Measurements from ENCODE around the gene TWSG1. TPM values are rescaled to one million over a fixed set of nuclear protein-coding genes. Genes with fewer than 3 reads are reported as not detected.
"Not testable (repeated sequence)": the region's sequence is repeated elsewhere in the genome, so short reads cannot be mapped to it uniquely, and the experiment has no call there.

Gene TWSG1
- total RNA-seq, 1 donor from 2014 or later, result 4.8 TPM

DNA sequence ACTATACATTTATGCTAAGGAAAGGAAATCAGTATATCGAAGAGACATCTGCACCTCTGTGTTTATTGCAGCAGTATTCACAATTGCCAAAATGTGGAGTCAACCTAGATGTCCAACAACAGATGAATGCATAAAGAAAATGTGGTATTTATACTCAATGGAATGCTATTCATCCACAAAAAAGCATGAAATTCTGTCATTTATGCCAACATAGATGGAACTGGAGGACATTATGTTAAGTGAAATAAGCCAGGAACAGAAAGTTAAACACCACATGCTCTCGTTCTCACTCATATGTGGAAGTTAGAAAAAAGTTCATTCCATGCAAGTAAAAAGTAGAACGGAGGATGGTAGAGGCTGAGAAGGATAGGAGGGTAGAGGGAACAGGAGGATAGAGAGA lies 59.5 kb downstream of the TWSG1 start:
- no peak for ATAC-seq (ENCODE audit: low read depth)
- ChIA-PET CTCF (no interaction called here), POLR2A (no interaction called here)
- H3K27me3 Mint-ChIP-seq, result no peaks in the 10 kb centered on the region
- no peak for DNase-seq
- peaks cover 15% of the 10 kb centered on the region for H3K9me3 Mint-ChIP-seq
- no peak overlapping the region for H3K27ac Mint-ChIP-seq
- H3K4me1 Mint-ChIP-seq, result peaks cover 4% of the 10 kb centered on the region
- no peak for TF ChIP-seq CTCF (IDR thresholded peaks at IDR 0.05)
- peaks cover 24% of the 10 kb centered on the region for H3K36me3 Mint-ChIP-seq (ENCODE audit: low read depth)
- intact Hi-C loops (cut with micrococcal nuclease), result no loop called here
- H3K4me3 Mint-ChIP-seq, result no peak overlapping the region

DNA sequence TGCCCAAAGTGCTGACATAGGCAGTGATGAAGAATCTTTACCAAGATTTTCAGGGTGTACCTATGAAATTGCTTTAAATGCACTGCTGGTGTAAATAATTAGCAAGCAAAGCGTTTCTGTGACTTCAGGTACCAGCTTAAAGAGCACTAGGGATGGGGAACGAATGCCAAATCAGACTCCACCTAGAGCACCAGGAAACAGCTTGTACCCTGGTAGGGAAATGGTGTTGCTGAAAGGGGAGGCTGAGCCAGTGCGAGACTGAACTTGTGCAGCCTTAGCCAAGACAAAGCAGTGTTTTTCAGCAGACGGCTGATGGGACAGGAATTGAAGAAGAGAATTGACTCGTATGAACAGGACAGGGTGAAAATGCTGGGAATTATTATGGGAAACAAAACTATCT lies 65.6 kb downstream of the TWSG1 start:
- no peak for ATAC-seq (ENCODE audit: low read depth)
- TF ChIP-seq CTCF (IDR thresholded peaks at IDR 0.05), result no peak
- intact Hi-C loops (cut with micrococcal nuclease), result no loop called here
- ChIA-PET POLR2A (no interaction called here), CTCF (no interaction called here)
- Mint-ChIP-seq H3K9me3 (peaks cover 2% of the 10 kb centered on the region), H3K27me3 (no peaks in the 10 kb centered on the region), H3K27ac (no peak overlapping the region), H3K36me3 (ENCODE audit: low read depth) (peaks cover 16% of the 10 kb centered on the region), H3K4me3 (no peak overlapping the region), H3K4me1 (peaks cover 13% of the 10 kb centered on the region)
- no peak for DNase-seq

DNA sequence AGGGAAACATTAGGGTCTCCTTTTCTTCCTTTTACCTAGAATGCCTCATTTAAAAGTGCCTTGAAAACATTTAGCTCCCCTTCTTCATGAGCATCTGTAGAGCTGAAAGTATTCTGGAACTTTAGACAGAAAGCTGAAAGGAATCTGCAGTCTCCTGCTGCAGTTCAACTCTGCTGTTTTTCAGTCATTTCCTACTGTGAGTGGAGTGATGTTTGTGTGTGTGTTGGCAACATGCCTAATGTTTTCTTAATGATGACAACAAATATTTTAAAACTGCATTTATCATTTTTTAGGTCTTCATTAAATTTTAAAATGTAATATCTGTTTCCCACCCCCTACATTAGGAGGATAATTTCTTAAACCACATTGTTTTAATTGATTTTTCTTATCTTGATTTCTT lies 66.6 kb downstream of the TWSG1 start:
- intact Hi-C loops (cut with micrococcal nuclease), result no loop called here
- Mint-ChIP-seq H3K27me3 (no peaks in the 10 kb centered on the region), H3K4me3 (no peak overlapping the region), H3K36me3 (ENCODE audit: low read depth) (peaks cover 11% of the 10 kb centered on the region), H3K9me3 (peaks cover 2% of the 10 kb centered on the region), H3K27ac (no peak overlapping the region), H3K4me1 (peaks cover 17% of the 10 kb centered on the region)
- DNase-seq (no peak), ATAC-seq (ENCODE audit: low read depth) (no peak)
- CTCF ChIA-PET, result no interaction called here
- no peak for TF ChIP-seq CTCF (IDR thresholded peaks at IDR 0.05)
- POLR2A ChIA-PET, result no interaction called here

- H3K4me3 Mint-ChIP-seq; ATAC-seq (ENCODE audit: low read depth); H3K27me3 Mint-ChIP-seq; H3K36me3 Mint-ChIP-seq (ENCODE audit: low read depth); intact Hi-C loops (cut with micrococcal nuclease); CTCF ChIA-PET; POLR2A ChIA-PET; H3K27ac Mint-ChIP-seq; H3K9me3 Mint-ChIP-seq; DNase-seq: not testable (repeated sequence)
- H3K4me1 Mint-ChIP-seq, result peaks cover 17% of the 10 kb centered on the region
These were observed 67.9 kb downstream of the TWSG1 start for GRCh38 chr18:9402358-9403007.

GRCh38 chr18:9403795-9404564 lies 69.4 kb downstream of the TWSG1 start:
- H3K4me1 Mint-ChIP-seq, result peaks cover 17% of the 10 kb centered on the region
- ChIA-PET CTCF (interaction anchor here (0.6 kb wide), 1 partner anchor 257 kb away, joined by 3 read pairs; no protein-coding TSS in a partner anchor), POLR2A (no interaction called here)

More at GRCh38 chr18:9403795-9404564, 69.4 kb downstream of the TWSG1 start:
- intact Hi-C loops (cut with micrococcal nuclease), result loop anchor here (2.0 kb wide), 2 partner anchors 69 to 71 kb away; partner anchors contain the start of genes RALBP1 and TWSG1
- no peak for DNase-seq
- ATAC-seq (ENCODE audit: low read depth), result no peak
- peaks cover 4% of the 10 kb centered on the region for H3K36me3 Mint-ChIP-seq (ENCODE audit: low read depth)
- H3K4me3 Mint-ChIP-seq, result peak overlapping the region; percentile 86
- TF ChIP-seq CTCF (IDR thresholded peaks at IDR 0.05), result no peak
- peak overlapping the region; percentile 67 for H3K27ac Mint-ChIP-seq
- no peaks in the 10 kb centered on the region for H3K27me3 Mint-ChIP-seq
- peaks cover 2% of the 10 kb centered on the region for H3K9me3 Mint-ChIP-seq

All from activated B cell treated with CpG ODN at 0.5 μM for 24 hours (primary cell).